GM12874 (cell line): ENCODE data around the gene PLCB1.

Experiments used
- CTCF ChIP-seq: IDR thresholded peaks from 2 replicates; pipeline ENCODE4 v1.5.1; 2011; ENCODE audit warnings: low read depth, mild to moderate bottlenecking, control low read depth, low read length, moderate library complexity; ENCODE audit not compliant: insufficient read depth

PLCB1 gene

GRCh38 chr20:8547968-8548588 lies 416.0 kb downstream of the PLCB1 start:
- TF ChIP-seq CTCF = no peak

- TF ChIP-seq CTCF = no peak
These were observed 417.1 kb downstream of the PLCB1 start for GRCh38 chr20:8549192-8549591.

- no peak for TF ChIP-seq CTCF
These were observed 425.6 kb downstream of the PLCB1 start for GRCh38 chr20:8557711-8558110.

- TF ChIP-seq CTCF = no peak
These were observed 430.3 kb downstream of the PLCB1 start for GRCh38 chr20:8562356-8562755.

- TF ChIP-seq CTCF = no peak
These were observed 436.0 kb downstream of the PLCB1 start for GRCh38 chr20:8568075-8568474.

- TF ChIP-seq CTCF = no peak
These were observed 437.7 kb downstream of the PLCB1 start for GRCh38 chr20:8569766-8570165.

GRCh38 chr20:8571611-8572010 lies 439.5 kb downstream of the PLCB1 start:
- no peak for TF ChIP-seq CTCF
